HepG2 (cell line): ENCODE measurements around the gene TNFRSF6B. TPM values are rescaled to one million over a fixed set of nuclear protein-coding genes. Genes with fewer than 3 reads are reported as not detected.

Experiments used
- BRCA1 ChIP-seq: sonication (generic); formaldehyde crosslinking; IDR thresholded peaks from 2 replicates; pipeline ENCODE4 v1.4.0; 2020; ENCODE audit warnings: missing genetic modification reagents
- E2F5 ChIP-seq: sonication (generic); formaldehyde crosslinking; conservative IDR thresholded peaks from 2 replicates; pipeline ENCODE4 v1.4.0; 2020; ENCODE audit warnings: missing genetic modification reagents
- HOMEZ ChIP-seq: IDR thresholded peaks from 2 replicates; pipeline ENCODE4 v1.6.1; 2016; ENCODE audit warnings: low read depth
- MXI1 ChIP-seq: IDR thresholded peaks from 3 replicates; pipeline ENCODE4 v1.6.1; 2012; ENCODE audit warnings: low read depth, low read length, inconsistent platforms, borderline replicate concordance
- PAF1 ChIP-seq: IDR thresholded peaks from 2 replicates; pipeline ENCODE4 v1.6.1; 2016; ENCODE audit warnings: missing genetic modification reagents, missing compliant biosample characterization
- PRDM10 ChIP-seq: sonication (generic); formaldehyde crosslinking; IDR thresholded peaks from 2 replicates; pipeline ENCODE4 v1.4.0; 2020; ENCODE audit warnings: low read depth, missing genetic modification reagents
- SNRNP70 ChIP-seq: fragments of 200-400 bp; formaldehyde crosslinking; IDR thresholded peaks from 2 replicates; pipeline ENCODE4 v1.6.1; 2017; ENCODE audit warnings: mild to moderate bottlenecking, low read depth, low read length, moderate library complexity
- SOX5 ChIP-seq: IDR thresholded peaks from 2 replicates; pipeline ENCODE4 v1.6.1; 2016; ENCODE audit warnings: borderline replicate concordance
- THAP8 ChIP-seq: sonication (generic); formaldehyde crosslinking; IDR thresholded peaks from 2 replicates; pipeline ENCODE4 v1.5.1; 2020; ENCODE audit warnings: missing genetic modification reagents, mild to moderate bottlenecking, borderline replicate concordance
- THYN1 ChIP-seq: sonication (generic); formaldehyde crosslinking; IDR thresholded peaks from 2 replicates; pipeline ENCODE4 v1.8.1; 2023; ENCODE audit warnings: low read depth, mild to moderate bottlenecking, moderate library complexity, missing genetic modification reagents, borderline replicate concordance
- UBTF ChIP-seq: sonication (generic); formaldehyde crosslinking; IDR thresholded peaks from 2 replicates; pipeline ENCODE4 v1.4.0; 2020; ENCODE audit warnings: mild to moderate bottlenecking, missing genetic modification reagents
- ZIK1 ChIP-seq: sonication (generic); formaldehyde crosslinking; IDR thresholded peaks from 2 replicates; pipeline ENCODE4 v1.5.0; 2020; ENCODE audit warnings: mild to moderate bottlenecking, low read depth, missing genetic modification reagents, borderline replicate concordance
- ZNF12 ChIP-seq: sonication (generic); formaldehyde crosslinking; IDR thresholded peaks from 2 replicates; pipeline ENCODE4 v1.5.0; 2020; ENCODE audit warnings: missing genetic modification reagents
- ZNF160 ChIP-seq: sonication (generic); formaldehyde crosslinking; IDR thresholded peaks from 2 replicates; pipeline ENCODE4 v1.8.0; 2022; ENCODE audit warnings: mild to moderate bottlenecking, inconsistent platforms, missing genetic modification reagents
- ZNF749 ChIP-seq: sonication (generic); formaldehyde crosslinking; IDR thresholded peaks from 2 replicates; pipeline ENCODE4 v1.8.0; 2022; ENCODE audit warnings: mild to moderate bottlenecking, missing genetic modification reagents, moderate library complexity, borderline replicate concordance
- ZZZ3 ChIP-seq: sonication (generic); formaldehyde crosslinking; IDR thresholded peaks from 2 replicates; pipeline ENCODE4 v1.4.0; 2020; ENCODE audit warnings: missing genetic modification reagents, mild to moderate bottlenecking, borderline replicate concordance
- polyA plus RNA-seq, 8 experiments: library from polyadenylated mRNA; depleted of rRNA in 3 of 8; stranded (reverse) in 7 of 8; unstranded in 1 of 8; fragments of >200 nt; fragmentation: Illumina TruSeq in 4 of 8; extraction: Trizol in 4 of 8; gene quantifications; 2 replicates each; pipeline versions ENCODE4 v1.2.1 to v1.2.3, GENCODE V29; 2011 to 2016; ENCODE audit warnings: low read depth in 4 of 8, missing spikeins in 1 of 8, mixed read lengths in 1 of 8; ENCODE audit not compliant: insufficient read depth in 1 of 8
- total RNA-seq, 5 experiments: library from RNA; depleted of rRNA; stranded (reverse); fragments of >200 nt; fragmentation: Illumina TruSeq; extraction: Trizol; gene quantifications; 2 replicates each; pipeline ENCODE4 v1.2.3, GENCODE V29; 2016; ENCODE audit warnings: low read depth in 1 of 5

TNFRSF6B gene
- total and polyA plus RNA-seq, 2 of the 13 experiments (the other 11 are each of a cell fraction or from before 2014, with no cell fraction given), result 0.24 TPM; not detected in 1

GRCh38 chr20:63708301-63709148 is 12.1 kb downstream of the TNFRSF6B start (continued):
- TF ChIP-seq ZIK1 (CRISPR knock-in tag) (no peak), HOMEZ (CRISPR knock-in tag) (no peak), MXI1 (no peak; the same call in 2 of the 3 replicates), PRDM10 (CRISPR knock-in tag) (0 out of 2 replicates have a peak, but pooled peaks have one; percentile 18), ZNF12 (CRISPR knock-in tag) (no peak; the same call in 1 of the 2 replicates), UBTF (CRISPR knock-in tag) (0 out of 2 replicates have a peak, but pooled peaks have one; percentile 10), E2F5 (0 out of 2 replicates have a peak, but pooled peaks have one; percentile 33), THAP8 (CRISPR knock-in tag) (no peak), THYN1 (no peak), ZNF749 (CRISPR knock-in tag) (no peak), BRCA1 (CRISPR knock-in tag) (no peak), ZNF160 (no peak), ZZZ3 (no peak), PAF1 (CRISPR knock-in tag) (no peak), SNRNP70 (no peak), SOX5 (no peak)
